NCI-H524 (cell line): Measurements from ENCODE around the gene INHBB.

Experiments
- DNase-seq, 2 experiments: peaks; one replicate each; lab custom pipeline; 2025; lab: John Stamatoyannopoulos, UW

Gene INHBB

DNA sequence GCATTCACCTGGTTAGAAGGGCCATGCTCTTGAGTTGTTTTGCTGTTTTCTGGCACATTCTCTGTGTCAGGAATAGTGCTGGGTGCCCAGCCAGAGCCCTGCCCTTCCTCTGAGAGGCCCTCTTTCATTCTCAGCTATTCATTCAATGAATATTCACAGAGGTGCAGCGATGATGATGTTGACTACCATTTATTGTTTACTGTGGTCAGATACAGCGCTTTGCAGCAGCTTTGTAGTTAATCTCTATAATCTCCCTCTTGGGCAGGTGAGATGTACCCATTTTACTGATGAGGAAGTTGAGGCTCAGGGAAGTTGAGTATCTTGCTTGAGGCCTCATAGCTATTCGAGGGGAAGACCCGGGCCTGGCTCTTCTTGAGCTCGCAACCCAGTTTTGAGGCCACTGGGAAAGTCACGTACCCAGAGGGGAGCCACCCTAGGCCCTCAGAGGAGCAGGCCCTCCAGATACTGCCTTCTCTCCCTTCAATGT is 9.9 kb downstream of the INHBB start:
- DNase-seq: no peak

DNA sequence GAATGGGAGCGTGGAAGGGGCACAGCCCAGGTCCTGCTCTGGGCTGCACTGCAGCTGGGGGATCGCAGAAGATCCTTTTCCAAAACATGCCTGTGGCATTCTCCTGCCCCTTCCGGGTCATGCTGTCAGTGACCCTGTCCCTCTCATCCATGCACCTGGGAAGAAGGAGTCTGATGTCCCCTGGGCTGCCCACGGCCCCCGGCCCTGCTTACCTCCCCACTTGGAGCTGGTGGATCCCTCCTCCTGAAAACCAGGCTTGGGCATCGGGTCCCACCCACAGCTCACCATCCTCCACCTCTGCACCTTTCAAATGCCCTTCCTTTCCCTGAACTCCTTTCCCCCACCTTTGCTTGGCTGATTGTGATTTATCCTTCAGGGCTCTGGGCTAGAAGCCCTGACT is 11.8 kb downstream of the INHBB start:
- DNase-seq: no peak

- DNase-seq: no peak
These were observed 13.0 kb downstream of the INHBB start for GRCh38 chr2:120358734-120359465.

- no peak for DNase-seq
These were observed 14.4 kb downstream of the INHBB start for GRCh38 chr2:120360307-120360855.

DNA sequence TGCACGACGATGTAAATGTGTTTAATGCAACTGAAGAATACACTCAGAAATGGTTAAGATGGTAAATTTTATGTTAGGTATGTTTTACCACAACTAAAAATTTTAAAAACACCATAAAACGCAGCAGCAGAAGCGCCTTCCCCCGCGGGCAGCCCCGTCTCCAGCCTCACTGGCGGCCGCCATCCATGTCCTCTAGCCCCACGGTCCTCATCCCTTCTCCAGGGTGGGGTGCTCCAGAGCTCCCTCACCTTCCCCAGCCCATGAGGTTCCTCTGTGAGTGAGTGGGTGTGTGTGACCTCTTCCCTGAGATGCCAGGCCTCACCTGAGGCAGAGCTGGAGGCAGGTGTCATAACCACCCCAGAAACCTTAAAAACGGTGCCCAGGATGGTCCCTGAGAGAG is 17.0 kb downstream of the INHBB start:
- no peak for DNase-seq

DNA sequence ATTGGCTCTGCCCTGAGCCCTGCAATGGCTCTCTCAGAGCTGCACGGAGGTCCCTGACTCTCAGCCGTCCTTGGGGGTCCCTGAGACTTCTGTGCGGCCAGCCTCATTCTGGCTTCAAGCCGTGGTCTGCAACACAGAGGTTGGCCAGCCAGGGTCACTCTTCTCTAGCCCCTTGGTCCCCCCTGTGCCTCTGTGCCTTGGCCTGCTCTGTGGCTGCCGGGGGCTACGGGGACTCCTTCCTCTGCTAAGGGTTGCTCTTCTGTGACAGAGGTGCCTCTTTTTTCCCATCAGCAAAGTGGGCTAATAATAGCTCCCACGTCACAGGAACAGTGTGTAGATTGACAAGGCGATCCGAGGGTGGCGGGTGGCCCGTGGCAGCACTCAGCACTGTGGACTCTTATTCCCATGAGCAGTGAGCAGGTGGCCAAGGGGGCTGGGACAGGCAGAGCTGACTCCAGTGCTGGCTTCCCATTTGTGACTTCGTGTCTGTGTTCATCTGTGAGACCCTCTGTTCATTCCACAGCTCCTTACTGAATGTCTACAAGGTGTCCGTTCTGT is 19.4 kb downstream of the INHBB start:
- DNase-seq: no peak

DNA sequence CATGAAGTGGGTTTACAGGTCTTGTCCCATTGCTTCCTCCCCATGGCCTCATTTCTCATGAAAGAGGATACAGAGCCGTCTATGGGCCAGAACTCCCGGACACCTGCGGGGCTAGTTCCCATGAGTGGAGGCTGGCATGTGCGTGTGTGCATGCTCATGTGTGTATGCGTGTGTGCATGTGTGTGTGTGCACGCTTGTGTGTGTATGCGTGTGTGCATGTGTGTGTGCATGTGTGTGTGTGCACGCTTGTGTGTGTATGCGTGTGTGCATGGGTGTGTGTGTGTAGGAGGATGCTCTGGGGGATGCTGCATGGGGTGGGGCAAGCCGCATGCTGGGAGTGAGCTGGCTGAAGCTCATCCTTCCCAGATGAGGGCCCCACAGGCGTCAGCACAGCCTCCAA is 20.8 kb downstream of the INHBB start:
- DNase-seq: no peak

GRCh38 chr2:120367221-120367620 is 21.3 kb downstream of the INHBB start:
- no peak for DNase-seq

- no peak for DNase-seq
These were observed 21.7 kb downstream of the INHBB start for GRCh38 chr2:120367649-120368048.

- no peak for DNase-seq
These were observed 22.1 kb downstream of the INHBB start for GRCh38 chr2:120368086-120368485.

DNA sequence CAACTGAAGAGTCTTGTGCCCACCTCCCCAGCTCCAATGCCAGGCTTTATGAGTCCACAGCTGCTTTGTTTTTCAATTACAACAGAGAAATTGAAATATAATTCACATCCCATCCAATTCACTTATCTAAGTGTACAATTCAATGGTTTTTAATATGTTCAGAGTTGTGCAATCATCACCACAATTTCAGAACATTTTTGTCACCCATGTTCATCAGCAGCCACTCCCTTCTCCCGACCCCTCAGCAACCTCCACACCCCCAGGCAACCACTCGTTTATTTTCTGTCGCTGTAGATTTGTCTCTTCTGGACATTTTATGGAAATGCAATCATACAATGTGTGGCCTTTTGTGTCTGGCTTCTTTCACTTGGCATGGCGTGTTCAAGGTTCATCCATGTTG is 23.3 kb downstream of the INHBB start:
- no peak for DNase-seq

DNA sequence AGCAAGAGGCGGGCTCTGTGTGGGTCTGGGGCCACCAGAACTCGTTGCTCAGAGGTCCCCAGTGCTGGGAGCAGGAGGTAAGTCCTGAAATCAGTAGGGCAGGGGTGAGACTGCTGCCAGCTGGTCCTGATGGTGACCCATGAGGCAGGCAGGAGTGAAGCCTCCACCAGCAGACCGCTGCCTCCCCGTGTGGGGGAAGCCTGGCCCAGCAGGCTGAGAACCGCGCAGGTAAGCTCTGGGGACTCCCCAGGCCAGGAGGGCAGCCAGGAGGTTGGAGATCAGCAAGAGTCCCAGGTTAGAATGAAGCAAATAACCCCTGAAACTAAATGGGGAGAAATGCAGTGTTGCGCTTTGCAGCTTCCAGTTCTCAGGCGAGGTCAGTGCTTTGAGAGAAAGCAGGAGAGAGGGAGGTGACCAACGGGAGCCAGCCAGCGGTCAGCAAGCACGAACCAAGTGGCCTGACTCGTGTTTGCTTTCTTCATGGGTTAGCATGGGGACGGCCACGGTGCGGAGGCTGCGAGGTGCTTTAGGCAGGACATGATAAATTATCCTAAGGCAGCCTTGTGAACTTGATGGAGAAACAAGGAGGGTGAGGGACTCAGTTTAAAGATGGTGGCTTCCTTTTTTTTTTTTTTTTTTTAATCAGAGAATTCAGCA is 26.2 kb downstream of the INHBB start:
- no peak for DNase-seq

GRCh38 chr2:120372816-120373215 is 26.9 kb downstream of the INHBB start:
- no peak for DNase-seq

- no peak for DNase-seq
These were observed 27.5 kb downstream of the INHBB start for GRCh38 chr2:120373424-120373823.

DNA sequence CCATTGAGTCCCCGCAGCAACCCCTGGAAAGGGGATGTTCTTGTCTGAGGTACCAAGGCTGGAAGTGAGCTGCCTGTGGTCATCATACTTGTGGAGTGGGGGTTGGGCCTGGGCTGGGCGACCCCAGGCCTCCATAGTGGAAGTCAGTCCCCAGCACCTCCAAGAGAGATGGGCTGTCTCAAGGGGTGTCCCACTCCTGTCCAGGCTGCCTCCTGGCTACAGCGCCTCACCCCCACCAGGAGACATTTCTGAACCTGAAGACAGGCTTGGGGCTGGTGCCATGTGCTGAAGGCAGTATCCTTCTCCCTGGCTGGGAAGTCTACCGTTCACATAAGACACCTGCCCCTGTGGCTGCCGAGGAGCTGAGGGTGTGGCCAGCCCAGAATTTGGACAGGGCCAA is 28.9 kb downstream of the INHBB start:
- no peak for DNase-seq

- no peak for DNase-seq
These were observed 29.5 kb downstream of the INHBB start for GRCh38 chr2:120375251-120376020.

GRCh38 chr2:120376101-120376500 is 30.2 kb downstream of the INHBB start:
- no peak for DNase-seq

- no peak for DNase-seq
These were observed 31.0 kb downstream of the INHBB start for GRCh38 chr2:120376679-120377640.

- DNase-seq: no peak
These were observed 32.7 kb downstream of the INHBB start for GRCh38 chr2:120378605-120379004.

GRCh38 chr2:120379916-120380893 is 34.3 kb downstream of the INHBB start:
- no peak for DNase-seq
